Inferior parietal cortex (tissue), 1 donor: ENCODE measurements around the gene GATAD2B.

Source experiments
- DNase-seq: peaks from one replicate; pipeline ENCODE4 v3.0.0-alpha.2; 2016; ENCODE audit errors: extremely low spot score

Gene GATAD2B

GRCh38 chr1:153760440-153760839 lies 162.3 kb downstream of the GATAD2B start:
- no peak for DNase-seq
